SK-N-MC (cell line): ENCODE data around the gene S1PR2.
"Not testable (repeated sequence)": the region's sequence is repeated elsewhere in the genome, so short reads cannot be mapped to it uniquely, and the experiment has no call there.

Experiments
- DNase-seq: peaks from one replicate; pipeline ENCODE4 v3.0.0-alpha.2; 2011; ENCODE audit warnings: low read depth, low spot score
- H3K27ac ChIP-seq: fragments of 200-600 bp; sonication (generic); 2 replicates; pipeline ENCODE4 v1.5.1; 2016; ENCODE audit warnings: mixed run types
- H3K36me3 ChIP-seq: fragments of 200-600 bp; sonication (generic); 2 replicates; pipeline ENCODE4 v1.6.1; 2017; ENCODE audit warnings: antibody characterized with exemption, low read length, mixed read lengths; ENCODE audit not compliant: insufficient read depth
- H3K4me3 ChIP-seq: fragments of 200-600 bp; sonication (generic); 2 replicates; pipeline ENCODE4 v1.5.1; 2016
- H3K9ac ChIP-seq: fragments of 200-600 bp; sonication (generic); 2 replicates; pipeline ENCODE4 v1.8.0; 2017; ENCODE audit warnings: mixed run types, mixed read lengths; ENCODE audit not compliant: insufficient read length
- H3K9me3 ChIP-seq: fragments of 200-600 bp; sonication (generic); 2 replicates; pipeline ENCODE4 v1.6.1; 2017; ENCODE audit warnings: low read depth, mild to moderate bottlenecking, antibody characterized with exemption, low read length, moderate library complexity, mixed read lengths
- EZH2 ChIP-seq: fragments of 200-600 bp; sonication (generic); IDR thresholded peaks from one replicate; pipeline ENCODE4 v1.6.1; 2017; ENCODE audit warnings: antibody characterized with exemption
- FOXP2 ChIP-seq: optimal IDR thresholded peaks from 2 replicates; pipeline ENCODE3; 2011; ENCODE audit warnings: mild to moderate bottlenecking, moderate library complexity; ENCODE audit not compliant: insufficient read depth; ENCODE audit errors: extremely low read length, control extremely low read depth
- POLR2AphosphoS5 ChIP-seq: IDR thresholded peaks from 2 replicates; pipeline ENCODE4 v1.6.1; 2012; ENCODE audit warnings: mild to moderate bottlenecking, low read depth, low read length, borderline replicate concordance

The S1PR2 gene

GRCh38 chr19:10191347-10191746 lies 39.8 kb downstream of the S1PR2 start:
- Histone ChIP-seq H3K27ac (no peak overlapping the region), H3K4me3 (no peak overlapping the region), H3K9ac (no peak overlapping the region), H3K36me3 (peaks cover 45% of the 10 kb centered on the region), H3K9me3 (no peaks in the 10 kb centered on the region)
- TF ChIP-seq POLR2AphosphoS5 (no peak), FOXP2 (no peak), EZH2 (no peak)
- DNase-seq, result no peak

GRCh38 chr19:10190026-10190425 lies 41.1 kb downstream of the S1PR2 start:
- no peak for TF ChIP-seq EZH2
- no peak for TF ChIP-seq FOXP2
- no peak for TF ChIP-seq POLR2AphosphoS5
- no peak overlapping the region for H3K4me3 ChIP-seq
- H3K9ac ChIP-seq, result peak overlapping the region; percentile 37
- no peaks in the 10 kb centered on the region for H3K9me3 ChIP-seq
- H3K27ac ChIP-seq, result no peak overlapping the region
- no peak for DNase-seq
- H3K36me3 ChIP-seq, result peaks cover 56% of the 10 kb centered on the region

- no peak overlapping the region for H3K4me3 ChIP-seq
- DNase-seq, result no peak
- TF ChIP-seq EZH2, result no peak
- no peak for TF ChIP-seq FOXP2
- no peak for TF ChIP-seq POLR2AphosphoS5
- no peak overlapping the region for H3K27ac ChIP-seq
- no peaks in the 10 kb centered on the region for H3K9me3 ChIP-seq
- no peak overlapping the region for H3K9ac ChIP-seq
- H3K36me3 ChIP-seq, result peaks cover 59% of the 10 kb centered on the region
Measured at GRCh38 chr19:10189616-10190015, 41.5 kb downstream of the S1PR2 start.

- TF ChIP-seq POLR2AphosphoS5 (no peak), EZH2 (no peak), FOXP2 (no peak)
- no peak overlapping the region for H3K9ac ChIP-seq
Measured at GRCh38 chr19:10187315-10187714, 43.8 kb downstream of the S1PR2 start.

GRCh38 chr19:10184636-10185035 lies 46.5 kb downstream of the S1PR2 start:
- Histone ChIP-seq H3K36me3 (peaks cover 63% of the 10 kb centered on the region), H3K9ac (no peak overlapping the region), H3K4me3 (no peak overlapping the region), H3K9me3 (no peaks in the 10 kb centered on the region), H3K27ac (no peak overlapping the region)
- no peak for DNase-seq
- TF ChIP-seq FOXP2 (no peak), EZH2 (no peak), POLR2AphosphoS5 (no peak)

More at GRCh38 chr19:10187315-10187714, 43.8 kb downstream of the S1PR2 start:
- DNase-seq, result no peak
- H3K4me3 ChIP-seq, result no peak overlapping the region
- H3K27ac ChIP-seq, result no peak overlapping the region
- H3K9me3 ChIP-seq, result no peaks in the 10 kb centered on the region
- peaks cover 57% of the 10 kb centered on the region for H3K36me3 ChIP-seq

GRCh38 chr19:10183926-10184325 lies 47.2 kb downstream of the S1PR2 start:
- Histone ChIP-seq H3K27ac (no peak overlapping the region), H3K4me3 (no peak overlapping the region), H3K36me3 (peaks cover 67% of the 10 kb centered on the region), H3K9me3 (no peaks in the 10 kb centered on the region), H3K9ac (no peak overlapping the region)
- DNase-seq, result no peak
- TF ChIP-seq FOXP2 (no peak), POLR2AphosphoS5 (no peak), EZH2 (no peak)

GRCh38 chr19:10182847-10183246 lies 48.3 kb downstream of the S1PR2 start:
- H3K9ac ChIP-seq, result no peak overlapping the region
- peaks cover 67% of the 10 kb centered on the region for H3K36me3 ChIP-seq
- TF ChIP-seq EZH2, result no peak
- TF ChIP-seq FOXP2, result no peak
- no peak for TF ChIP-seq POLR2AphosphoS5
- no peak for DNase-seq
- no peak overlapping the region for H3K27ac ChIP-seq
- H3K4me3 ChIP-seq, result no peak overlapping the region
- H3K9me3 ChIP-seq, result no peaks in the 10 kb centered on the region

- Histone ChIP-seq H3K9ac (no peak overlapping the region), H3K9me3 (no peaks in the 10 kb centered on the region), H3K36me3 (peaks cover 66% of the 10 kb centered on the region), H3K27ac (0 out of 2 replicates have a peak overlapping the region, but pooled peaks have one; percentile 25), H3K4me3 (no peak overlapping the region)
- TF ChIP-seq EZH2 (no peak), FOXP2 (no peak), POLR2AphosphoS5 (no peak)
- DNase-seq, result no peak
Measured at GRCh38 chr19:10182076-10182475, 49.1 kb downstream of the S1PR2 start.

- Histone ChIP-seq H3K27ac (no peak overlapping the region), H3K4me3 (no peak overlapping the region), H3K36me3 (peaks cover 67% of the 10 kb centered on the region), H3K9ac (no peak overlapping the region), H3K9me3 (no peaks in the 10 kb centered on the region)
- DNase-seq, result no peak
- TF ChIP-seq FOXP2 (no peak), EZH2 (no peak)
Measured at GRCh38 chr19:10180459-10180858, 50.7 kb downstream of the S1PR2 start.

GRCh38 chr19:10180024-10180423 lies 51.1 kb downstream of the S1PR2 start:
- peaks cover 70% of the 10 kb centered on the region for H3K36me3 ChIP-seq
- DNase-seq, H3K4me3 ChIP-seq, H3K27ac ChIP-seq, H3K9me3 ChIP-seq, H3K9ac ChIP-seq: not testable (repeated sequence)
